BE2C (cell line): ENCODE results near the gene CTBP1.

Source experiments
- DNase-seq: peaks from one replicate; pipeline ENCODE4 v3.0.0-alpha.2; 2020
- H3K27me3 ChIP-seq: fragments of 250-450 bp; sonication (Bioruptor Pico); 2 replicates; pipeline ENCODE4 v1.5.1; 2020; ENCODE audit warnings: mild to moderate bottlenecking
- H3K36me3 ChIP-seq: fragments of 250-450 bp; sonication (Bioruptor Pico); 2 replicates; pipeline ENCODE4 v1.5.1; 2020; ENCODE audit warnings: mild to moderate bottlenecking
- H3K4me1 ChIP-seq: fragments of 250-450 bp; sonication (Bioruptor Pico); 2 replicates; pipeline ENCODE4 v1.5.1; 2020
- H3K4me3 ChIP-seq: 2 replicates; pipeline ENCODE4 v1.5.1; 2011; ENCODE audit warnings: low read depth, low read length
- H3K9me3 ChIP-seq: fragments of 250-450 bp; sonication (Bioruptor Pico); 2 replicates; pipeline ENCODE4 v1.5.1; 2020
- CTCF ChIP-seq: IDR thresholded peaks from 2 replicates; pipeline ENCODE4 v1.5.1; 2012; ENCODE audit warnings: mild to moderate bottlenecking, low read depth, low read length

CTBP1 gene

GRCh38 chr4:1195109-1195671, 53.7 kb downstream of the CTBP1 start:
- no peaks in the 10 kb centered on the region for H3K27me3 ChIP-seq
- H3K9me3 ChIP-seq = no peaks in the 10 kb centered on the region
- no peaks in the 10 kb centered on the region for H3K36me3 ChIP-seq
- TF ChIP-seq CTCF = no peak
- no peak overlapping the region for H3K4me3 ChIP-seq
- DNase-seq = no peak
- no peaks in the 10 kb centered on the region for H3K4me1 ChIP-seq

GRCh38 chr4:1194010-1194900, 54.7 kb downstream of the CTBP1 start:
- H3K4me3 ChIP-seq = peak overlapping the region; percentile 11
- H3K27me3 ChIP-seq = no peaks in the 10 kb centered on the region
- DNase-seq = peak; percentile 42
- no peaks in the 10 kb centered on the region for H3K36me3 ChIP-seq
- 0 out of 2 replicates have a peak, but pooled peaks have one; percentile 3 for TF ChIP-seq CTCF
- no peaks in the 10 kb centered on the region for H3K9me3 ChIP-seq
- no peaks in the 10 kb centered on the region for H3K4me1 ChIP-seq

DNA sequence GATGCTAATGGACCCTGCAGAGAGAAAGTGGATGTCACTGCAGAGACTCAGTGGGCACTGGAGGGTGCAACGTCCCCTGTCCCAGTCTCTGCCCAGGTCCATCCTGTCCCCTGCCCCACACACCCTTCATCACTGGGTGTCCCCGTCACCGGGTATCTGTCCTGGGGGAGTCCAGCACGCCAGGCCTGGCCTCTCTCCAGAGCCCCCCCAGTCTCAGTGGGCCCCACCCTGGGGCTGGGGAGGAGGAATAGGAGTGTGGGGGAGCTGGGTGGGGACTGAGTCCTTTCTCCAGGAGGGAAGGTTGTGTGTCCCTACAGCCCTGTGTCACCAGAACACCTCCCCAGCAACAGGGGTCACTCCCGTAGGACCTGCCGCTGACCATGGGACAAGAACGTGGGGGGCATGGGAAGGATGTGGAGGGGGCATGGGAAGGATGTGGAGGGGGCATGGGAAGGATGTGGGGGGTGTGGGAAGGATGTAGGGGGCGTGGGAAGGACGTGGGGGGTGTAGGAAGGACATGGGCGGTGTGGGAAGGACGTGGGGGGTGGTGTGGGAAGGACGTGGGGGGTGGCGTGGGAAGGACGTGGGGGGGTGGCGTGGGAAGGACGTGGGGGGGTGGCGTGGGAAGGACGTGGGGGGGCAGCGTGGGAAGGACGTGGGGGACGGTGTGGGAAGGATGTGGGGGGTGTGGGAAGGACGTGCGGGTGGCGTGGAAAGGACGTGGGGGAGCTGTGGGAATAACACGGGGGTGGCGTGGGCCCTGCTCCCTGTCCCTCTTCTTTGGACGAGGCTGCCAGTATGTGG, 55.5 kb downstream of the CTBP1 start:
- Histone ChIP-seq H3K4me1 (no peaks in the 10 kb centered on the region), H3K4me3 (no peak overlapping the region), H3K36me3 (no peaks in the 10 kb centered on the region), H3K9me3 (no peaks in the 10 kb centered on the region), H3K27me3 (no peaks in the 10 kb centered on the region)
- no peak for DNase-seq
- TF ChIP-seq CTCF = no peak

DNA sequence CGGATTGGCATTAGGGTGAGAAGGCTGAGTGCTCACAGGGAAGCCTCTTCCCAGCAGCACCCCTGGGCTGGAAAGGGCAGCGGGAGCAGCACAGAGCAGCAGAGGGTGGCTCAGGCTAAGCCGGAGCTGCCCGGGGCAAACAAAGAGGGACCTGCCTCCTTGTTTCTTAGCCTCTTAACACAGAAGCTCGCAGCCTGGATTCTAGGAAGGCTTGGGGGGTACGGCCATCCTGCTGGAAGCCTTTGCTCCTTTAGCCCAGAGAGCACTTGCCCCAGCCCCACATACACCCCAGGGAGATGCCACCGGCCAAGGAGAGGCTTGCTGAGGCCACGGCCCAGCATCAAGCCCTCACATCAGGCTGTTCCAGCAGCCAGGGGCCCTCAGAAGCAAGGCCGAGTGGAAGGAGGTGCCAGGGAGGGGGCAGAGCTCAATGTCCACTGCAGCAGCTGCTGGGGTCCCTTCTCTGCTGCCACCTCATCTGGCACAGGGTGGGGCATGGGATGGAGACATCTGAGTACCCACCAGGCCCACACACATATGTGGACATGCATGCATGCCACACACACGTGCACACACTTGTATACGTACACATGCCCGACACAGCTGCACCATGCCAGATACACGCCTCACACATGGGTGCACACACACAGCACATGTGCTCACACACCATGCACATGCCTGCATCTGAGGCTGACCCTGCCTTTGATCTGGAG, 56.3 kb downstream of the CTBP1 start:
- H3K27me3 ChIP-seq = no peaks in the 10 kb centered on the region
- H3K9me3 ChIP-seq = no peaks in the 10 kb centered on the region
- H3K4me3 ChIP-seq = no peak overlapping the region
- no peak for TF ChIP-seq CTCF
- no peaks in the 10 kb centered on the region for H3K36me3 ChIP-seq
- no peak for DNase-seq
- no peaks in the 10 kb centered on the region for H3K4me1 ChIP-seq

- Histone ChIP-seq H3K4me1 (no peaks in the 10 kb centered on the region), H3K9me3 (no peaks in the 10 kb centered on the region), H3K36me3 (no peaks in the 10 kb centered on the region), H3K4me3 (no peak overlapping the region), H3K27me3 (no peaks in the 10 kb centered on the region)
- peak; percentile 38 for DNase-seq
- TF ChIP-seq CTCF = no peak
Observed at GRCh38 chr4:1192091-1192492, 56.8 kb downstream of the CTBP1 start.
